Islet of Langerhans (tissue), 1 donor: Measurements from ENCODE around the gene FAM193B.
"Not testable (repeated sequence)": the region's sequence is repeated elsewhere in the genome, so short reads cannot be mapped to it uniquely, and the experiment has no call there.

Experiments used
- FAIRE-seq: peaks from one replicate; lab custom pipeline; 2011; peaks lifted over from hg19 to GRCh38; lab: Jason Lieb, UNC

Gene FAM193B

GRCh38 chr5:177576169-177576568, 21.8 kb upstream of the FAM193B start:
- no peak for FAIRE-seq

DNA sequence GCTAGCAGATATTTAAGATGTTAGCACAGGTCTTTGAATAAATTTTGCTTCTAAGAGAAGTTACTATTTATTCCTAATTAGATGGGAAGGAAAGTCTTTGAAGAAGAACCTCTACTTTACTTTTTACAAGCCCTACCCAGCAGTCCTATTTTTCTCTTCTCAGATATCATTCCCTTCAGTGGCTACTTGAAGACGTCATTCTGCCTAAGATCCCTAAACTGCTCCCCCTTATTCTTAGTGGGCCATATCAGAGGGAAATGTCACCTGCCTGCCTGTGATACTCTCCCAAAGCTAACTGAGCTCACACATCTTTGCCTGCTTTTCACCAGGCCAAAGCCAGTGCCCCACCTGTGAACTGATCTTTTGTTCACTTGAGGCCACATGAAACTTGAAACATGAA, 21.1 kb upstream of the FAM193B start:
- no peak for FAIRE-seq

- FAIRE-seq = no peak
These were observed 15.5 kb upstream of the FAM193B start for GRCh38 chr5:177569894-177570293.

- FAIRE-seq = no peak
These were observed 14.0 kb upstream of the FAM193B start for GRCh38 chr5:177568326-177568725.

DNA sequence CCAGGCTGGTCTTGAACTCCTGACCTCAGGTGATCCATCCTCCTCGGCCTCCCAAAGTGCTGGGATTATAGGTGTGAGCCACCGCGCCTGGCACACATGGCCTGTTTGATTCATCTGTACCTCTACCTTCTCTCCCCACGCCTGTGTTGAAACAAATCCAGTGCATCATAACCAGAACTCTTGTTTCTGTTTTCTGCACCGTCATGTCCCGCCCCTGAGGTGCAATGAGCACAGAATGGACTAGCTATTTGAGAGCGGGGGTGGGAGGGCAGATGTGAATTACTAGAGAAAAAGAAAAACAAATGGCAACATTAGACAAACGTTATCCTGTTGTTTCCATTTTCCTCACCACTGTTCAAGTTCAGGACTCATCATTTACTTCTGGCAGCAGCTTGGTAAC, 10.7 kb upstream of the FAM193B start:
- no peak for FAIRE-seq

DNA sequence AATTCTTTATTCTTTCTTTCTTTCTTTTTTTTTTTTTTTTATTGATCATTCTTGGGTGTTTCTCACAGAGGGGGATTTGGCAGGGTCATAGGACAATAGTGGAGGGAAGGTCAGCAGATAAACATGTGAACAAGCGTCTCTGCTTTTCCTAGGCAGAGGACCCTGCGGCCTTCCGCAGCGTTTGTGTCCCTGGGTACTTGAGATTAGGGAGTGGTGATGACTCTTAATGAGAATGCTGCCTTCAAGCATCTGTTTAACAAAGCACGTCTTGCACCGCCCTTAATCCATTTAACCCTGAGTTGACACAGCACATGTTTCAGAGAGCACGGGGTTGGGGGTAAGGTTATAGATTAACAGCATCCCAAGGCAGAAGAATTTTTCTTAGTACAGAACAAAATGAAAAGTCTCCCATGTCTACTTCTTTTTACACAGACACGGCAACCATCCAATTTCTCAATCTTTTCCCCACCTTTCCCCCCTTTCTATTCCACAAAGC, 5.1 kb upstream of the FAM193B start:
- FAIRE-seq = not testable (repeated sequence)

- no peak for FAIRE-seq
These were observed 3.4 kb upstream of the FAM193B start for GRCh38 chr5:177557796-177558195.

- no peak for FAIRE-seq
These were observed 2.8 kb upstream of the FAM193B start for GRCh38 chr5:177557041-177557647.

DNA sequence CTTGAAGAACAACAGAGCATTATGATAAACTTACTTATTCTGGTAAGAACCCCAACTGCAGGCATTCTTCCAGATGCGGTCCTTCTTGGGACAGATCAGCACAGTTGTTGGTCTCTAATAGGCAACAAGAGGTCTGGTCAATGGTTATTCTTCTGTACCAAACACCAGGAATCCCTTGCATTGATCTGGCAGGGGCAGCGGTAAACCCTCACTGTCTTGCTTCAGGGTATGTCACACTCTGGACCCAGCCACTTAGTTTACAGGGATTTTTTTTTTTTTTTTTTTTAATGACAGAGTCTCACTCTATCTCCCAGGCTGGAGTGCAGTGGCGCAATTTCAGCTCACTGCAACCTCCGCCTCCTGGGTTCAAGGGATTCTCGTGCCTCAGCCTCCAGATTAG, 1.3 kb upstream of the FAM193B start:
- FAIRE-seq = no peak

DNA sequence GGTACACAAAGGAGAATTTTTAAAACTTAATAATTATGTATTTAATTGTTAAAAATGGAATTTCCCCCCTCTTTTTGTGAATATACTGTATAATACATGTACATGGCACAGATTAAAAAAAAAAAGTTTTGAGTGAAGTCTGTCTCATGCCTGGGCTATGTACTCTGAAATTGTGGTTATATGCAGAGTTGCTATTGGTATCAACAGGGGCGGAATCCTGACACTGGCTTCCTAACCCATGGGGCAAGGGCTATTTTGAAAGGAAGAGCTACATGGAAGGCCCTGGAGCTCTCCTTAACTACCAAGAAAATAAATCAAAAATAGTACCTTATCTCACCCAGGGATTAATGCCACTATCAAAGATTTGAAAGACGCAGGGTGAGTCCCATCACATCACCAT, 865 bp upstream of the FAM193B start:
- FAIRE-seq = no peak

DNA sequence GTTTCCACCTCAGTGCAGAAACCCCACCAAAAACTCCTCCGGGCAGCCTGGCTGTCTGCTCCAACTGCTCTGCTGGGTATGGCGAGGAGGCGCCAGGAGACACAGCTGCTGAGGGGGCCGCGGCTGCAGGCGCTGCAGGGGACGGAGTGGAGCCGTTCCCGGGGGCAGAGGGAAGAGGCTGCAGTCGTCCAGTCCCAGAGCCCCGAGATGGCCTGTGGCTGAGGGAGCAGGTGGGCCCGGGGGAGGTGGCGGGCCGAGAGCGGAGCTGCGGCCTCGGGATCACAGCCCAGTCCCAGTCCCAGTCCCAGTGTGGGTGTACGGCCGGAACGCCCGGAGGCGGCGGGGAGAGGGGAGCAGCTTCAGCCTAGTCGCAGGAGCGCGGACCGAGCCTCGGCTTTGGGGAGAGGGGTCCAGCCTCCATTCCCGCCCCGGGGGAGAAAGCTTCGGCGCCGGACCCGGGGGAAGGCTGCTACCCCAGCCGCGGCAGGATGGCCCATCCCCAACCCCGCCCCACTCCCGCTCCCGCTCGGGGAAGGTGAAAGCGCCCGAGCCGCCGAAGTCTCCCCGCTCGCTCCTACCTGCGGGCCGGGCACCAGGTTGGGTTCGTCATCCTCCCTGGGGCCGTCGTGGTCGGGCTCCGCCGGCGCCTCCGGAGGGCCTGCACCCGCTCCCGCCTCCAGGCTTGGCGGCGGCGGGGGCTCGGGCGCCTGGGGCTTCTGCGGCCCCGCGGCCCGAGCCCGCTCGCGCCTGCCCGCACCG, 513 bp downstream of the FAM193B start:
- FAIRE-seq = no peak

- no peak for FAIRE-seq
These were observed 1.4 kb downstream of the FAM193B start for GRCh38 chr5:177552839-177553455.

DNA sequence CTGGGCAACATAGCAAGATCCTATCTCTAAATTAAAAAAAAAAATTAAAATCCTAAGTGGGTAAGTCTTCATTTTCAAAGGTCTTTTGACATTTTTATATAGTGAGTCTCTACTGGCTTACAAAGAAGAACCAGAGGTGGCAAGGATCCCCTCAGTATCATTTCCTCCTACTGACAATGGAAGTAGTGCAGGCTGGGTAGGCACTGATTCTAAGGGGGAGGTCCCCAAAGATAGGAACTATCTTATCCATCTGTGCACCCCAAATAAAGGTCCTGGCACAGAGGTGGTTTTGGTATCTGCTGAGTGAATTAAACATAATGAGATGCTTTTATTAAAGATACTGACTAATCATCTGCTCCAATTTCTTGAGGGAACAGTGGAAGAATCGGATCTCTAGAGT, 4.2 kb downstream of the FAM193B start:
- FAIRE-seq = no peak

GRCh38 chr5:177548495-177548894, 5.9 kb downstream of the FAM193B start:
- FAIRE-seq = no peak

DNA sequence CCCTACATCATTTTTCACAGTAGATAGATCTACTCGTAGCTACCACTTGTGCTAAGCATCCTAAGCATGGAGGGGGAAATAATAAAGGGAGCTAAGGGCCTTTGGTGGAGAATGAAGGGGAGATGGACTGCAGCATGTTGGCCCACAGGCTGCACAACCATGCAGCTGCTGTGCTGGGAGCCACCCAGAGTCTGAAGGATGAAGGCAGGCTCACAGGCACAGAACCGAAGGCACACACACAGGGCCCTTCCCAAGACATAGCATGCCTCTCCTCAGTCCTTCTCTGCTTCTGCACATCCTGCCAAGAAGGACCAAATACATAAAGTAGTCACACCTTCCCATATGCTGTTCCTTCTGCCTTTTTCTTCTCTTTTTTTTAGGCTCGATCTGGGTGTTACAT, 6.6 kb downstream of the FAM193B start:
- FAIRE-seq = no peak

DNA sequence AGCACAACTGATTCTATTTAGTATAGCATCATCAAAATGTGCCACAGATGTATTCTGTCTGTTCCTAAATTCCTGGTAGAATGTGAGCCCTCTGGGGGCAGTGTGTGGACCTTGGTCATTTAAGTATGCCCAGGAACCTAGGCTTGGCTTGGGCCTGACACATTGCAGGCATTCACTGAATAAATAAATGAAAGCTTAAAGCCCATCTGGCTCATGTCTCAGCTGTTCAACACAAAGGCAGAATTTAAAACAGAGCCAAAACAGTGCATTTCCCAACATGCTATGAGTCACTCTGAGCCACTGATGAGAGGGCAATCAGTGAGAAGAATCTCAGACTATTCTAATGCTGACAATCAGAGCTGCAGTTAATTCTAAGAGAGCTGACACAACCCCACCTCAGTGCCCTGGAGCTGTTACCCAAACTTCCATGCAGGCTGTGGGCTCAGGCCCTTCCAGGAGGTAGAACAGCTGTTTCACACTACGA, 8.1 kb downstream of the FAM193B start:
- no peak for FAIRE-seq

- no peak for FAIRE-seq
These were observed 8.7 kb downstream of the FAM193B start for GRCh38 chr5:177545487-177546257.

GRCh38 chr5:177542816-177543465, 11.4 kb downstream of the FAM193B start:
- no peak for FAIRE-seq

GRCh38 chr5:177540438-177540837, 13.9 kb downstream of the FAM193B start:
- FAIRE-seq = no peak

DNA sequence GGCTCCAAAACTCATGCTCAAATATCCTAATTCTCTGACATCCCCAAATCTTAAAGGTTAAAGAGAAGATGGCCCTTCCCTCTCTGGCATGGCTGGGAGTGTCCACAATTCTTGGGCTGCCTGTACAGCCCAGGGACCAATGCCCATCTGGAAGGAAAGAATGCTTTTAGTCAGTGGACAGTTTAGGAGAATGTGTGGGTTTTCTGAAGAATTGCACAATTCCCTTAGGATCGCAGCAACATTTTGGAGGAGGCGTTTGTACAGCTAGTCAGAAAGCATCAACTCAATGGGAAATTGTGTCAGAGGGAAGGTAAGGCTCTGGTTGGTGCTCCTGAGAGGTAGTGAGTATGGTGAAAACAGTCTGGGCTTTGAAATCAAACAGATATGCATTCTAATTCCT, 15.0 kb downstream of the FAM193B start:
- FAIRE-seq = no peak

GRCh38 chr5:177538876-177539275, 15.5 kb downstream of the FAM193B start:
- no peak for FAIRE-seq
